ENCODE measurements around the gene IER5L.
"Not testable (repeated sequence)": the region's sequence is repeated elsewhere in the genome, so short reads cannot be mapped to it uniquely, and the experiment has no call there.

IER5L gene

GRCh38 chr9:129181246-129181645 lies 3.2 kb upstream of the IER5L start:
- DNase-seq (ENCODE audit: low read depth in 3 of 3) = no peak

DNA sequence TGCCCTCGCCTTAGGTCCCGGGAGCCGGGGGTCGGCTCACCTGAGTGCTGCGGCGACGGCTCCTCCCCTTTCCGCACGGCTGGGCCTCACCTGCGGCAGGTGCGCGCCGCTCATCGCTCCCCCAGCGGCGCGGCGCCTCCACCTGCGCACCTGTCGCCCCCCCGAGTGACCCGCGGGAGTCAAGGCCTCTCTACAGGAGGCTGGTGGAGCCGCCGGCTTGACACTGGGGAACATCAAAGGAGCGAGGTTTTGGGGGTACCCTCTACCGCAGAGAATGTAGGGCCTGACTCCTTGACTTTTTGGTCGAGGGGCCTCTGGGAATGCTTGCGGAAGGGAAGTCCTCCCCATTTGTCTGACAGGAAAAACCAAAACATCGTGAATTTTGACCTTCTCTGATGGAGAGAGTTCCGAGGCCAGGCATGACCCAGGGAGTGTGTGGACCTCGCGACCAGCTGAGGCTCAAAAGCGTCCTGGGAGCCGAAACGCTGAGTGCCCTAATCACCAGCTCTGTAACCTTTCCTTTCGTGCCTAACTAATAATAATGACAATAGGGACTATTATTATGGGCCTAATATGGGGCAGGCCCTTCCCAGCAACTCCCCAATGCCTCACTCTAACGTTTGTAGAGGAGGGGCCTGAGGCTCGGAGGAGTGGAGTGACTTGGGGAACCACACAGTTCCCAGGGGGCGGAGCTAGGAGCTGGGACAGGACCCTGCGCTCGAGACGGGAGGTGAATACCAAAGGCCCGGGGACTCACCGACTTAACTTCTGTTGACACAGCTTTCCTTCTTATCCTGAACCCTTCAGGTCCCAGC lies 714 bp upstream of the IER5L start:
- no peak for DNase-seq (ENCODE audit: low read depth in 3 of 3)

DNA sequence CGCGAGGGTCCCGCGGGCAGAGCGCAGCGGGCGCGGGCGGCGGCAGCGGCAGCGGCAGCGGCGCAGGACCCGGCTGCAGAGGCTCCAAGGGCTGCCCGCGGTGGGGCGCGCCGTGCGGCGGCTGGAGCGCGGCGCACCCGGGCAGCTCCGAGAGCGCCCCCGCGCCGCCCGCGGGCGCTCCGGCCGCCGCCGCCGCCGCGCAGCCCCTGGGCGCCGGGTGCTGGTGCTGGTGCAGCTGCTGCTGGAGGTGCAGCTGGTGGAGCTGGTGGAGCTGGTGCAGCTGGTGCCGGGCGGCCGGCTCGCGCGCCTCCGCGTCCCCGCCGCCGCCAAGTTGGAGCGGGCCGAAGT lies 644 bp downstream of the IER5L start:
- DNase-seq (ENCODE audit: low read depth in 3 of 3) = peak in 1 of 3 experiments; percentile 19

DNA sequence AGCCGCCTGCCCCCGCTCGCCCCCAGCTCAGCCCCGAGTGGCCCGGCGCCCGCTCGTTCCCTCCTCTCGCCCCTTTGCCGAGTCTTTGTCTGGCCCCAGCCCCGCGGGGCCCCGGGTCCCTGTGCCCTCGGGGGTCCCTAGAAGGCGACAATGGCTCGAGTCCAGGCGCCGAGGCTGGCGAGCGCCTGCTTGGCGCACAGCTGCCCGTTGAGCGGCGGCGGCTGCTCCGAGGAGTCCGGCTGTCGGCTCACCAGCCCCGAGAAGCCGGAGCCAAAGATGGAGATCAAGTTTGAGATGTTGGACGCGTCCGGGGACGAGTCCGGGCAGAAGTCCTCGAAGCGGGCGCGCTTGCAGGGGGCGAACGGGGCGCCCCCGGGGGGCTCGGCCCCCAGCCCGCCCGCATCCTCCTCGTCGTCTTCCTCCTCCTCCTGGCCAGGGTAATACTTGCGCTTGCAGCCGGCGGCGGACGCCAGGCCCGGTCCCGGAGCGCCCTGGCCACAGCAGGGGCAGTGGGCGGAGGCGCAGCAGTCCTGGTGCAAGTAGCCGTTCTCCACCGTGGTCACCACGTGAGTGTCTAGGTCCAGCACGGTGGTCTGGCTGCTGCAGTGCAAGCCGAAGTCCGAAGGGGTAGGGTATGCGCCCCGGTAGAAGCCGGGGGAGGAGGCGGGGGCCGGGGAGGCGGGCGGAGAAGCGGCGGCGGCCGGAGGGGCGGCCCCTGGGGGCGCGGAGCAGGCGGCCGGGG lies 1.2 kb downstream of the IER5L start:
- no peak for DNase-seq (ENCODE audit: low read depth in 3 of 3)

DNA sequence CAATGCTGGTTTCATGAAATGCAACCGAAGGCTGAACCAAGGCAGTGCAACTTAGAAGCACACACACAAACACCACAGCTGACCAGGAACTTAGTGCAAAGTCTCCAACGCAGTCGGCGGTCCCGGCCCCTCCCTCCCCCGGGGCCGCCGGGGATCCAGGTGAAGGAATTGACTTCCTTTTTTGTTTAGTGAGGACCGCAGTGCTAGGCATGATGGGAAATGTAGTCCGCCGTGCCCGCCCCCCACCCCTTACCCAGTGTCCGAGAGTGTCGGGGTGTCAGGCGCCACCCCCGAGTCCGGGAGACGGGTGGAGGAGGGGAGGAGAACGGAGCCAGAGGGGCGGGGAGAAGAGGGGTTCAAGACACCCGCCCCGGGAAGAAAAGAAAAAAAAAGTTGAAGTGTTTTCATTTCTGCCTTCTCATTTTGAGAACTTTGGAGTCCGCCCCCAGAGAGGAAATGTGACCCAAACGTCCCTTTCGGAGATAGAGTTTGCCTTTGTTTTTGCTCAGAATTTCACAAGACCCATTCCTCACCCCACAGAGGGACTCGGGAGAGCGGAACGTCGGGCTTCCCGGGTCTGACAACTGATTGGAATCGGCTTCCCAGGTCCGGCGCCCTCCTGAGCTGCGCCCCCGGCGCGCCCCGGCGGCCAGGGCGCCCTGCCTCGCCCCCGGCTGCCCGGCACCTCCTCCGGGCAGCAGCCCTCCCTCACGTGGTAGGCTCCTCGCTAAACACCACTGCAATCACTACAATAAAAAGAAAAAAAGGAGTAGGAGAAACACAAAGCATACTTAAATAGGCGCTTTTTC lies 2.0 kb downstream of the IER5L start:
- DNase-seq (ENCODE audit: low read depth in 3 of 3) = no peak

DNA sequence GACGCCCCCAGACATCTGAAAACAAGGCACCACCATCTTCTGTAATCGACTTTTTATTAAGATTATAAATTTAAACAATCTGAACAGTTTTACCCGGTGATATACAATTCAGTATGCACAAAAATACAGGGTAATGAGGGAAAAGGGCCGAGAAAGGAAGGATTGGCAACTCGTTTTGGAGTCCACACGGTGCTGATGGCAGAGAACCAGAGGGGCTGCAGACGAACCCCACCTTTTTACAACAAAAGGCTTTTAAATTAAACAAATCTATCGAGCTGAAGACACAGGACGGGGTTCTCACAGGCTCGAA lies 2.6 kb downstream of the IER5L start:
- DNase-seq (ENCODE audit: low read depth in 3 of 3) = no peak

DNA sequence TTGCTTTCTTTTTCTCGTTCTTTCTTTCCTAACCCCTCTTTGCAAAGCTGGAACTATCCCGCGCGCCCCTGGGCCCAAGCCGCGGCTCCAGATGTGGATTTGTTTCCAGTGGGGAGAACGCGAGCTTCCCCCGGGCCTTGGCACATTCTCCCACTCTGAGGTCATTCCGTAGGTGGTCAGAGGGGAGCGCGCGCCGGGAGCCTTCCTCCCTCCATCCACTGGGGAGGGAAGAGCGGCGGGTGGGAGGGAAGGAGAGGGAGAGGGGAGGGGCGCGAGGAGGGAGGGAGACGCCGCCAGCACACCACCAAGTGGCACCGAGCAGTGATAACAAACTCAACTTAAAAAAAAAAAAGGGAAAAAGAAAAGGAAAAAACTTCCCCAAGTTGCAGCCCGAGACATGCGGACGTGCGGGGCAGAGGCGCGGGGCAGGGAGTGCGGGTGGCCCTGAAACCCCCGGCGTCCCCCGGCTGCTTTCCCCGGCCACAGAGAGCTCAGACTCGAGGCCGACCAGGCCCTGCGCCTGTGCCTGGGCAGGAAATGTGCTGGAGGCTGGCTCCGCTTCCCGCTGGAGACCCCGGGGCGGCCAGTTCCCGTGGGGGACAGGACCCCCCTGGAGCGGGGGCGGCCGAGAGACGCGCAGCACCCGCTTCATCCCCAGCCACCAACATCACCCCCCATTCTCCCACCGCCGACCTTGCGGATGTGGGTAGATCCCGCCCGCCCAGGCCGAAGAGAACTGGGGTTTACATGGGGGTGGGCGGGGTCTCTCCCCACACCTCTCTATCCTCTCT lies 3.1 kb downstream of the IER5L start:
- DNase-seq (ENCODE audit: low read depth in 3 of 3) = no peak

GRCh38 chr9:129174102-129174723 lies 3.8 kb downstream of the IER5L start:
- peak; percentile 66 to 72 (median 71) for DNase-seq (ENCODE audit: low read depth in 3 of 3)

- no peak for DNase-seq (ENCODE audit: low read depth in 3 of 3)
Observed at GRCh38 chr9:129173296-129174101, 4.6 kb downstream of the IER5L start.

DNA sequence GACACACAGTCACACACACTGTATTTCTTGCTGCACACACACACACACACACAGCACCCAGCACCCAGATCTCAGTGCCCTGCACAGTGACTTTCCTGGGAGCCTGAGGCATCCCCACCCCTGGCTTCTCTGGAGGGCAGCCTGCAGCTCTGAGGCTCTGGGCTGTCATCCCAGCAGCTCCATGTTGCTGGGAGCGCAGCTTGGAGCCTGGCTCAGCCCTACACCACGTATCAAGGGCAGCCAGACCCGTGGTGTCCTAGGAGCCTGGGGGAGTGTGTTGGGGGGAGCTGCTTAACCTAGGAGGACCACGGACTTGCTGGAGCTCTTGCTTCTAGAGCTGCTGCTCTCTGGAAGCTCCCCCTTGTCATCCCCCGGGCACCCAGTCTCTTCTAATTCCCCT lies 5.2 kb downstream of the IER5L start:
- DNase-seq (ENCODE audit: low read depth in 3 of 3) = no peak

DNA sequence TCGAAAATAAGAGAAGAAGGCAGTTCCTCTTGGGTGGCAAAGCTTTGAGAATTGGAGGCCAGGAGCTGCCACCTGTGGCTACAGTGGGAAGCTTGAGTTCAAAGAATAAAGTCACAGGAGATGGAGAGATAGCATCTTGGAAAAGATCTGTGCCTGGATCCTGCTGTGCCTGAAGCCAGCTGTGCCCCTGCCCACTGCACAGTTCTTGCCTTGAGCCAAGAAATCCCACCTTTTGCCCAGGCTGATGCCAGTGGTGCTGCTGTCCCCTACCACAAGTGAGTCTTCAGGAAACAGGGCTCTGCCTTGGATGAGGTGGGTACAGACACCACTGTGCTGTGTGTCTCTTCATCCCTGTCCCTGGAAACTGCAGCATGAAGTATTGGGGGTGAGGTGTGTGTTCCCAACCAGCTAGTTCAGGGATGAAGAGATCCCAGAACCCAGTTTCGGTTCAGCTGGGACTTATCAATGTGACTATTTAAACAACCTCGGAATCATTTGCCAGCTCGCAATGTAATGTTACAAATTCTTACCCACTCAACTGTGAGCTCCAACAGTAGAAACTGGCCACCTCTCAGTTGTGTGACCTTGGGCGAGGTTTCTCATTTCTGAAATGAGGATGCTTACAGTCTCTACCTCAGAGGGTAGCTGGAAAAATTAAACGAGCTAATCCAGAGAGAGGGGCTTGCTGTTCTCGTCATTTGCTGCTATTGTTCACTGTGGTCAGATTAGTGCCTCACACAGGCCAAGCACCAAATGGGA lies 5.9 kb downstream of the IER5L start:
- DNase-seq (ENCODE audit: low read depth in 3 of 3) = no peak

- DNase-seq (ENCODE audit: low read depth in 3 of 3) = no peak
Observed at GRCh38 chr9:129170229-129170628, 7.8 kb downstream of the IER5L start.

- no peak for DNase-seq (ENCODE audit: low read depth in 3 of 3)
Observed at GRCh38 chr9:129166623-129167557, 11.2 kb downstream of the IER5L start.

DNA sequence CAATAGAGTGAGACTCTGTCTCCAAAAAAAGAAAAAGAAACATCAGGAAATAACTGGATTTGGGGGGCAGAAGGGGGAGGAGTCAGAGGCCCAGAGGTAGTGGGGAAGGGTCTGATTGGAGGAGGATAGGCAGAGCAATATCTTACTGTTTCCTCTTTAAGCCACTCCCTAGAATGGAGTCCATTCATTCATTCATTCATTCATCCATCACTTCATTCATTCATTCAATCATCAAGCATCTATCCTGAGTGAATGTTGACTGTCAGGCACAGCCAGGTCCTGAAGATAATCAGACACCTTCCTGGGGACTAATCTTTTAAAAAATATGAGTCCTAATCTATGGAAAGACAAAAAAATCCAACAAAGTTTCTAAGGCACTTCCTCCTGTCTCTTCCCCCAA lies 12.9 kb downstream of the IER5L start:
- DNase-seq (ENCODE audit: low read depth in 3 of 3) = no peak

GRCh38 chr9:129164246-129164930 lies 13.7 kb downstream of the IER5L start:
- no peak for DNase-seq (ENCODE audit: low read depth in 3 of 3)

- no peak for DNase-seq (ENCODE audit: low read depth in 3 of 3)
Observed at GRCh38 chr9:129163753-129164152, 14.3 kb downstream of the IER5L start.

- DNase-seq (ENCODE audit: low read depth in 3 of 3) = not testable (repeated sequence)
Observed at GRCh38 chr9:129163198-129163670, 14.8 kb downstream of the IER5L start.

Data from stimulated activated CD4-positive, alpha-beta T cell treated with anti-CD3 and anti-CD28 coated beads, TNF-alpha, amount 100 ng/mL, for 4 hours (primary cell).